Measurements from ENCODE around the gene ARHGEF9.

ARHGEF9 gene

GRCh38 chrX:63746278-63746677, 38.7 kb downstream of the ARHGEF9 start:
- DNase-seq, result no peak

GRCh38 chrX:63744850-63745394, 40.1 kb downstream of the ARHGEF9 start:
- no peak for DNase-seq

GRCh38 chrX:63743596-63743995, 41.4 kb downstream of the ARHGEF9 start:
- DNase-seq, result no peak

- DNase-seq, result no peak
These were observed 44.6 kb downstream of the ARHGEF9 start for GRCh38 chrX:63740382-63740781.

GRCh38 chrX:63739885-63740284, 45.1 kb downstream of the ARHGEF9 start:
- DNase-seq, result no peak

- no peak for DNase-seq
These were observed 46.3 kb downstream of the ARHGEF9 start for GRCh38 chrX:63738696-63739095.

- no peak for DNase-seq
These were observed 47.7 kb downstream of the ARHGEF9 start for GRCh38 chrX:63737131-63737921.

GRCh38 chrX:63735882-63736281, 49.1 kb downstream of the ARHGEF9 start:
- no peak for DNase-seq

- DNase-seq, result no peak
These were observed 64.7 kb downstream of the ARHGEF9 start for GRCh38 chrX:63720293-63720692.

- no peak for DNase-seq
These were observed 65.4 kb downstream of the ARHGEF9 start for GRCh38 chrX:63719633-63720032.

- no peak for DNase-seq
These were observed 66.9 kb downstream of the ARHGEF9 start for GRCh38 chrX:63718010-63718694.

GRCh38 chrX:63713526-63713925, 71.5 kb downstream of the ARHGEF9 start:
- DNase-seq, result no peak

GRCh38 chrX:63708801-63709200, 76.2 kb downstream of the ARHGEF9 start:
- DNase-seq, result no peak

GRCh38 chrX:63702556-63702955, 82.5 kb downstream of the ARHGEF9 start:
- no peak for DNase-seq

GRCh38 chrX:63686878-63687714, 97.9 kb downstream of the ARHGEF9 start:
- DNase-seq, result no peak

GRCh38 chrX:63680423-63680822, 104.6 kb downstream of the ARHGEF9 start:
- no peak for DNase-seq

GRCh38 chrX:63679432-63679831, 105.6 kb downstream of the ARHGEF9 start:
- DNase-seq, result no peak

GRCh38 chrX:63675716-63676115, 109.3 kb downstream of the ARHGEF9 start:
- no peak for DNase-seq

GRCh38 chrX:63673896-63674295, 111.1 kb downstream of the ARHGEF9 start:
- DNase-seq, result no peak

- no peak for DNase-seq
These were observed 120.3 kb downstream of the ARHGEF9 start for GRCh38 chrX:63664741-63665140.

GRCh38 chrX:63664083-63664482, 120.9 kb downstream of the ARHGEF9 start:
- DNase-seq, result no peak

- DNase-seq, result no peak
These were observed 123.3 kb downstream of the ARHGEF9 start for GRCh38 chrX:63661676-63662075.

GRCh38 chrX:63658920-63659319, 126.1 kb downstream of the ARHGEF9 start:
- no peak for DNase-seq
